Activated CD4-positive, alpha-beta T cell treated with anti-CD3 and anti-CD28 coated beads, Interleukin-10, Interleukin-2, amounts not matched to agents 100 ng/mL and 50 ng/mL, durations not matched to agents 16 hours and 8 hours (primary cell): Measurements from ENCODE around the gene SLC35D3.
A peak's percentile ranks its signal among the peaks of the same experiment; 100 is the strongest.
"Not testable (repeated sequence)": the region's sequence is repeated elsewhere in the genome, so short reads cannot be mapped to it uniquely, and the experiment has no call there.

Source experiments
- DNase-seq: peaks from one replicate; pipeline ENCODE4 v3.0.0-alpha.2; 2020

The SLC35D3 gene

DNA sequence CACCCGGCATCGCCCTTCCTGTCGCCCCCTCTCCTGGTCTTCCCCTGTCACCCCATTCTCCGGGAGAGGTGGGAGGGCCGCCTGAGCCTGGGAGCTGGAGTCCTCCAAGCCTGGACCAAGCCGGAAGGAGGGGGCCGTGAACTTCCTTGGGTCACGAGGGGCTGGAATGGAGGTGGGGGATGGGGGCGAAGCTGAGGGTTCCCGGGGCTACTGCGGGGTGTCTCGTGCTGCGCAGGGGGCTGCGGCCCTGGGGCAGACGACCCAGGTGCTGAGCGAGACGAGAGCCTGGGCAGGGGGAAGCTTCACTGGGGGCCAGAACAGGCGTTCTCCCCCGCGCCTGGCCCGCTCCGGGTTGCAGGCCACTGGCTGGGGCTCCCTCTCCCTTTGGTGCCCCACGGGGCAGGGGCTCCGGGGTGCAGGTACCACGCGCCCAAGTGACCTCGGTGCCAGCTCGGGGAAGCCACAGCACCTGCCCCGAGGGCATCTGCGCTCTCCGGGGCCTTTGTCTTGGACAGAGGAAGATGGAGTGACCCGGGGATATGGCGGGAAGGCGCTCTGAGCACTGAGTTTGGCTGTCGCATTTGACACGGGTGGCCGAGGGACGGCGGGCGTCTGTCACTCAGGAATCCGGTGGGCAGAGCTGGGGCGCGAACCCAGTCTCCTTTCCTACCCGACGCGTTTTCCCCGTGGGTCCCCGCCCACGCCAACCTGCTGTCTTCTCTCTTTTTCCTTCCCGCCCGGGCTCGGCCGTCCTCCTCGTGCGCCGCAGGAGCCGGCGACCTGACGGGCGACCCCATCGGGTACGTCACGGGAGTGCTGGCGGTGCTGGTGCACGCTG lies 1.2 kb downstream of the SLC35D3 start:
- DNase-seq, result no peak

- no peak for DNase-seq
Measured at GRCh38 chr6:136923954-136924673, 2.0 kb downstream of the SLC35D3 start.

- no peak for DNase-seq
Measured at GRCh38 chr6:136926383-136926782, 4.3 kb downstream of the SLC35D3 start.

- DNase-seq, result peak; percentile 23
Measured at GRCh38 chr6:136927292-136927691, 5.2 kb downstream of the SLC35D3 start.

DNA sequence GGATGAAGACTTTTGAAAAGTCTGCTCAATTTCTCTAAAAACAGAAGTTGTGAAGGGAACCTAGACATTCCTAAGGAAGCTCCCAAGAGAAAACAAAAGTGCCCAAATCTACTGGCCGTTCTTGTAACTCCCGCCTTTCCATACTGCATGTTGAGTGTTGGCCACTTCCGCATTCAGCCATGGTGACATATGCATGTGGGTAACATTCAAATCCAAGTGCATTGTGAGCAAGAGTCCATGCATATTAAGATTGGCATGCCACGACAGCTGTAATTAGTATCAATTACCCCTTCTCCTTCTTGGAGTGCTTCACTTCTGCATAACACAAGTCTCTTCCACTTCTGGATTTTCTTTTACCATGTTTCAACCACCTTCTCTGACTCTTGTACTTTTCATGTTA lies 8.4 kb downstream of the SLC35D3 start:
- DNase-seq, result no peak

- DNase-seq, result no peak
Measured at GRCh38 chr6:136932599-136932998, 10.5 kb downstream of the SLC35D3 start.

- DNase-seq, result no peak
Measured at GRCh38 chr6:136945072-136945471, 23.0 kb downstream of the SLC35D3 start.

GRCh38 chr6:136945711-136946121 lies 23.6 kb downstream of the SLC35D3 start:
- DNase-seq, result no peak

GRCh38 chr6:136947037-136947436 lies 24.9 kb downstream of the SLC35D3 start:
- no peak for DNase-seq

- DNase-seq, result not testable (repeated sequence)
Measured at GRCh38 chr6:136949957-136950356, 27.9 kb downstream of the SLC35D3 start.

DNA sequence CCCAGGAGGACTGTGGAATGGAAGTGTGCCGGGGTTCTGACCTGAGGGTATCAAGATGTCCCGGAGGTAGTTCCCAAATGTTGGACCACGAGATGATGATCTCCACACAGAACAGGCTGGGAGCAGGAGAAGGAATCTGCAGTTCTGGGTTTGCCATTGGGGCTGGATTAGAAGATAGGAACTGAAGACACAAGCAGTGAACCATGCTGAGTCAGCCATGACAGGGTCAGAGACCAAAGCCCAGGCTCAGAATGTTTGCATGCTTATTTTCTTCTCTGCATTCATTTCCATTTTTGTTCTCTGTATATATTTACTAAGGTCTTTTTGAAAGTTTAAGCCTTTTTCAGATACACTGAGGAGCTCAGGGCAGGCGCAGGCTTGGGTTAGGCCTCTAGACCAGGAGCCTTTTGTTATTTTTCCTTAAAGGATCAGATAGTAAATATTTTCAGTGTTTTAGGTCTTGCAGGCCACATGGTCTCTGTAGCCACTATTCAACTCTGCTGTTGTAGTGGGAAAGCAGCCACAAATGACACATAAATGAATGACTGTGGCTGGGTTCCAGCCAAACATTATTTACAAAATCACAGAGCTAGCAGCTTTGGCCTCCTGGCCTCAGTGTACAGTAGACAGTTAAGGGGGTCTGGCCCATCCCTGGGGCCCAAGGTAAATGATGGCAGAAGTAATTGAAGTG lies 28.5 kb downstream of the SLC35D3 start:
- DNase-seq, result no peak

GRCh38 chr6:136952714-136953260 lies 30.7 kb downstream of the SLC35D3 start:
- DNase-seq, result no peak

DNA sequence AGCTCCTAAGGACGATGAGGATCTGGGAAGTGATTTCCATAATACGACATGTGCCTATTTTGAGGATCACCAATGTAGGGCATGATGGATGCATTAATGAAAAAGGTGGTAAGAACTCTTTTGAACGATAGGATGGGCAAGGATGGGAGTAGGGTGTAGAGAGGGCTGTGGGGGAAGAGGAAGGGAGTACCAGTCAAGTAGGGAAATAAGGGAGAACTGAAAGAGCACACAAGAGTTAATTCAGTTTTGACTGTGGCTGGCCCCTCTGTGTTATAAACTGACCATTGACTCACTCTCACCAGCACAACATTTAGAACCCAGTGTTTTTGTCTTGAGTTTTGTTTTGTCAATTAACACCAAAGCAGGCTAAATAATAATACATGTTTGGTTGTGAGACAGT lies 33.0 kb downstream of the SLC35D3 start:
- DNase-seq, result no peak

DNA sequence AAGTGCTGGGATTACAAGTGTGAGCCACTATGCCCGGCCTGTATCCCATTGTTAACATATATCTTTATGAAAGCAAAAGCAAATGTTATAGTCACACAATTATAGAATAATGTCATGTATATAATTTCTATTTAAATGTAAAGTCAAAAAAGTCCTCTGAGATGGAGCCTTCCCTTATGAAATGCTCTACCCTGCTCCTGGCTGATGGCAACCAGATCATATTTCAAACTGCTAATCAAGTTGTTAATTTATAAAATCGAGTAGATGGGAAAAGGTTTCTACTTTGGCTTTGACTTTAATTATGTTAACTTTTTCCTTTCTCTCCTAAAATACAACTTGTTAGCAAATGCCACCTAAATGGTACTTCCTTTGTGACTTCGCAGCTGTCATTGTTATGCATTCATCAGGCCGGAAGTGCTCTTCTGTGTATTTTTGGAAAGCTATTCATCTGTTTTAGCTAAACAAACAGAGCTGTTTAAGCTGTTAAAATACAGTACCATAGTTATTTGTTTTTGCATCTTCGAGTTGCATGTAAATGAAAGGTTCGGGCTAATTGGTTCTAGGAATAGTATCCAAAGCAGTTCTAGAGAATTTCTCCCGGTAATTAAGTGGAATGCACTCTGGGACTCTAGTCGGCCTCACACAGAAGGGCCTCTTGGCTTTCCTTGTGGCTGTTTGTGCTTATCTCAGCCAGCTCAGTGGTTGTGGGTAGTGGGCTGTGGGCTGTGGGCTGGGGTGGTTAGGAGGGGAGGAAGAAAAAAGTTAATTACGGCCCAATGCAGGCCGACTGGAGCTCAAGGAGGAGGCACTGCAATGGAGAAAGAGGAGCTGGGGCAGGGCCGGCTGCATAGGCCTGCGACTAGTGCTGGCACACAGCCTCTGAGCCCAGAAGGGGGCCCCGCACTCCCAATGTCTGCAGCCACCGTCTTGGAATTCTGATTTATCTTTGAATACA lies 34.8 kb downstream of the SLC35D3 start:
- no peak for DNase-seq

GRCh38 chr6:136958168-136958567 lies 36.1 kb downstream of the SLC35D3 start:
- no peak for DNase-seq

GRCh38 chr6:136959471-136959891 lies 37.4 kb downstream of the SLC35D3 start:
- no peak for DNase-seq

- DNase-seq, result not testable (repeated sequence)
Measured at GRCh38 chr6:136959935-136960334, 37.8 kb downstream of the SLC35D3 start.

- no peak for DNase-seq
Measured at GRCh38 chr6:136960781-136961180, 38.7 kb downstream of the SLC35D3 start.

DNA sequence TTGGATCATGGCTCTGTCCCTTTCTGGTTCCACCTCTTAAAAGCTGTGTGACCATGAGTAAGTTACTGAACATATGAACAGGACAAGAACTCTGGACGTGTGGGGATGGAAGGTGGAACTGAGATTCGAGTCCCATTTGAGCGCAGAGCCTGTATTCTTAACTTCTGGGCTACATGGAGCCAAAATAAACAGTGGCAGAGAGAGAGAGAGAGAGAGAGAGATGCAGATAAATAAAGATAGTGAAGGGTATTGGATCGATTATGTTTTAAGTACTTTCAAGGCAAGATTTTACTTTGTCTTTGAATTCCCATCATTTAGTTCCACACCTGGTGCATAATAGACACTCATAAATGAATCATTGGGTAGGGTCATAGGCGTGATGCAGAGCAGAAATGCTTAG lies 39.7 kb downstream of the SLC35D3 start:
- no peak for DNase-seq

DNA sequence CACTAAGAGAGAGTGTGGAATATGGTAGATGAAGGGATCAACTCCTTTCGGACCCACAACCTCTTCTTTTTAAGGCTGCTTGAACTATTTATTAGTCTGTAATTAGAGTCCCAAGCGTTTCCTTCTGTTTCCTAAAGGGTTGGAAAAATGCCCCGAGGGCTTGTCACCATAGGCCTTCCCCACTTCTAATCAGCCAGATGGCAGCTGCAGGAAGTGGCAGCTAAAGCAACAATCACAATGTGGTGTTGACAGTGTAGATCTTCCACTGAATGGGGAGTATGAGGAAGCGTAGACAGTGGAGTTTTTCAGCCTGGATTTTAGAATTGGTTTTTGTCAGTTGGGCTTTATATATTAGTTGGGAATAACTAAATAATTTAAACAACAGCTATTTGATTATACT lies 40.6 kb downstream of the SLC35D3 start:
- no peak for DNase-seq

DNA sequence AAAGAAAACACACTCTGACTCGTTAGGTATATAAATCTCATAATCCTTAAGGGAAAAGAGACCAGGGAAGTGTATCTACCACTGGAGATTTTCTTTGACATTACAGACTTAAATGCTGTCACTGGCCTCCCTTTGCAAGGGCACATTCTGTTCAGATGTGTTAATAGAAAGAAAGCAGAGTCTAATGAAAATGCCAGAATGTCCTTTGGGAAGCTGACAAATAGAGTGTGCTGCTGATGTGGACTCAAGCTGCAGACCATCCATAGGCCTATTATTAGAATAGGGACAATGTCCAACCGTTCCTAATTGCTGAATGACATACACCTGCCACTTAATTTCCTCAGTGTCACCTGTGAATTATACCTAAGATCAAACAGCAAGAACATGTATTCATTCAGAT lies 41.2 kb downstream of the SLC35D3 start:
- DNase-seq, result no peak

GRCh38 chr6:136964398-136964797 lies 42.3 kb downstream of the SLC35D3 start:
- no peak for DNase-seq
